Nephron (organoid): ENCODE results near the gene BMAL2.
A peak's percentile ranks its signal among the peaks of the same experiment; 100 is the strongest.

Source experiments
- H3K27ac Mint-ChIP-seq, 3 experiments: 2 replicates each; pipeline ENCODE4 v1.8.0; 2020; ENCODE audit warnings: mixed read lengths in 3 of 3, mild to moderate bottlenecking in 2 of 3, moderate library complexity in 1 of 3
- H3K27me3 Mint-ChIP-seq: 2 replicates; pipeline ENCODE4 v1.8.0; 2021; ENCODE audit warnings: low read depth, mild to moderate bottlenecking, moderate library complexity, mixed read lengths
- H3K36me3 Mint-ChIP-seq: 2 replicates; pipeline ENCODE4 v1.8.0; 2020; ENCODE audit warnings: low read depth, mixed read lengths
- H3K4me1 Mint-ChIP-seq: 2 replicates; pipeline ENCODE4 v1.8.0; 2020; ENCODE audit warnings: mixed read lengths
- H3K4me3 Mint-ChIP-seq, 3 experiments: 2 replicates each; pipeline ENCODE4 v1.8.0; 2020; ENCODE audit warnings: mild to moderate bottlenecking in 3 of 3, mixed read lengths in 3 of 3, moderate library complexity in 2 of 3
- H3K9me3 Mint-ChIP-seq: 2 replicates; pipeline ENCODE4 v1.8.0; 2020; ENCODE audit warnings: mixed read lengths
- TF ChIP-seq, protein P1 (sequence below), 3 experiments: fragments of 200-600 bp; sonication (generic); IDR thresholded peaks; one replicate each; pipeline ENCODE4 v1.5.0; 2021; ENCODE audit warnings: antibody characterized with exemption in 3 of 3; ENCODE audit not compliant: unreplicated experiment in 3 of 3

The BMAL2 gene

DNA sequence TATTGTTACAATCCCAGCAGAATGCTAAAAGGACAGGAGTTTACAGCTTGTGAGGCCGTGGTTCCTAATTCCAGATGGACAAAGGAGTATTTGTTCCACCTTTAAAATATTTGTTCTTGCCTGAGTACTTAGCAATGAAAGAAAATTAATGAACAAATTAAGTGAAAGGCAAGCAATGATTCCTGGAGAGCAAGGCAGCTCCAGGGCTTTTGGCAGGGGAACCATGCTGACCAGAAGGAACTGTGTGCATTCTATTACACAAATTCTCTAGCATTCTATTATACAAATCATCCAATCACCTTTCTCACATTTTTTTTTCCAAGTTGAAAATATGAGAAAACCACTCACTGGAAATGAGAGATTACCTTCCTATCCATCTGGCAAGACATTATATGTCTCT, 1.8 kb upstream of the BMAL2 start:
- Mint-ChIP-seq H3K27me3 (peaks cover 58% of the 10 kb centered on the region), H3K4me1 (peaks cover 5% of the 10 kb centered on the region), H3K4me3 (peak overlapping the region in 2 of 3 experiments; percentile 47 to 78), H3K9me3 (no peaks in the 10 kb centered on the region), H3K36me3 (peaks cover 12% of the 10 kb centered on the region), H3K27ac (no peak overlapping the region)
- TF ChIP-seq, protein P1, sequence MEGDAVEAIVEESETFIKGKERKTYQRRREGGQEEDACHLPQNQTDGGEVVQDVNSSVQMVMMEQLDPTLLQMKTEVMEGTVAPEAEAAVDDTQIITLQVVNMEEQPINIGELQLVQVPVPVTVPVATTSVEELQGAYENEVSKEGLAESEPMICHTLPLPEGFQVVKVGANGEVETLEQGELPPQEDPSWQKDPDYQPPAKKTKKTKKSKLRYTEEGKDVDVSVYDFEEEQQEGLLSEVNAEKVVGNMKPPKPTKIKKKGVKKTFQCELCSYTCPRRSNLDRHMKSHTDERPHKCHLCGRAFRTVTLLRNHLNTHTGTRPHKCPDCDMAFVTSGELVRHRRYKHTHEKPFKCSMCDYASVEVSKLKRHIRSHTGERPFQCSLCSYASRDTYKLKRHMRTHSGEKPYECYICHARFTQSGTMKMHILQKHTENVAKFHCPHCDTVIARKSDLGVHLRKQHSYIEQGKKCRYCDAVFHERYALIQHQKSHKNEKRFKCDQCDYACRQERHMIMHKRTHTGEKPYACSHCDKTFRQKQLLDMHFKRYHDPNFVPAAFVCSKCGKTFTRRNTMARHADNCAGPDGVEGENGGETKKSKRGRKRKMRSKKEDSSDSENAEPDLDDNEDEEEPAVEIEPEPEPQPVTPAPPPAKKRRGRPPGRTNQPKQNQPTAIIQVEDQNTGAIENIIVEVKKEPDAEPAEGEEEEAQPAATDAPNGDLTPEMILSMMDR (IDR thresholded peaks at IDR 0.05; ENCODE audit: unreplicated experiment in 3 of 3): no peak

GRCh38 chr12:27331291-27331926, 1.2 kb upstream of the BMAL2 start:
- TF ChIP-seq, protein P1 (IDR thresholded peaks at IDR 0.05; ENCODE audit: unreplicated experiment in 3 of 3): no peak
- Mint-ChIP-seq H3K9me3 (no peaks in the 10 kb centered on the region), H3K36me3 (peaks cover 12% of the 10 kb centered on the region), H3K4me3 (peak overlapping the region; percentile 67 to 78 (median 77)), H3K27ac (no peak overlapping the region), H3K27me3 (peaks cover 63% of the 10 kb centered on the region), H3K4me1 (peaks cover 5% of the 10 kb centered on the region)

DNA sequence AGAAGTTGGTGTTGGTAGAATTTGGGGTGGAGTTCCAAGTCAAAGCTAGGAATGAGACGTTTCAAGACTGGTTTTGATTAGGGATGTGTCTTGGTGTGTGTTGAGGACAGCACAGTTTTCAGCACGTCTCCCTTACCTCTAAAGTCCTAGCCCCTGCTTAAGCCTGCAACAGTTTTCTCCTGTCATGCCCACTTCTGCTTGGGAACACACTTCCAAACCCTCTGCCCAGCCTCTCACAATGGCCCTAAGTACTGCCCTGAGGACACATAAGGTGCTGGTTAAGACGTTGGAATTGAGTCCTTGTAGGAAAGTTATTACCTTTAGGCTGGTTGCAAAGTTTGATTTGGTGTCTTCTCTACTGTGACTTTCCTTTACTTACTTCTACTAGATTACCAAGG, 710 bp upstream of the BMAL2 start:
- Mint-ChIP-seq H3K27ac (no peak overlapping the region), H3K9me3 (no peaks in the 10 kb centered on the region), H3K36me3 (peaks cover 8% of the 10 kb centered on the region), H3K4me3 (peak overlapping the region; percentile 64 to 78 (median 77)), H3K4me1 (peaks cover 5% of the 10 kb centered on the region), H3K27me3 (peaks cover 66% of the 10 kb centered on the region)
- TF ChIP-seq, protein P1 (IDR thresholded peaks at IDR 0.05; ENCODE audit: unreplicated experiment in 3 of 3): no peak

GRCh38 chr12:27332407-27332713, 276 bp upstream of the BMAL2 start:
- H3K27me3 Mint-ChIP-seq: peaks cover 69% of the 10 kb centered on the region
- peaks cover 5% of the 10 kb centered on the region for H3K4me1 Mint-ChIP-seq
- H3K36me3 Mint-ChIP-seq: peaks cover 7% of the 10 kb centered on the region
- no peaks in the 10 kb centered on the region for H3K9me3 Mint-ChIP-seq
- H3K27ac Mint-ChIP-seq: no peak overlapping the region
- peak overlapping the region; percentile 64 to 78 (median 77) for H3K4me3 Mint-ChIP-seq
- TF ChIP-seq, protein P1 (IDR thresholded peaks at IDR 0.05; ENCODE audit: unreplicated experiment in 3 of 3): no peak

DNA sequence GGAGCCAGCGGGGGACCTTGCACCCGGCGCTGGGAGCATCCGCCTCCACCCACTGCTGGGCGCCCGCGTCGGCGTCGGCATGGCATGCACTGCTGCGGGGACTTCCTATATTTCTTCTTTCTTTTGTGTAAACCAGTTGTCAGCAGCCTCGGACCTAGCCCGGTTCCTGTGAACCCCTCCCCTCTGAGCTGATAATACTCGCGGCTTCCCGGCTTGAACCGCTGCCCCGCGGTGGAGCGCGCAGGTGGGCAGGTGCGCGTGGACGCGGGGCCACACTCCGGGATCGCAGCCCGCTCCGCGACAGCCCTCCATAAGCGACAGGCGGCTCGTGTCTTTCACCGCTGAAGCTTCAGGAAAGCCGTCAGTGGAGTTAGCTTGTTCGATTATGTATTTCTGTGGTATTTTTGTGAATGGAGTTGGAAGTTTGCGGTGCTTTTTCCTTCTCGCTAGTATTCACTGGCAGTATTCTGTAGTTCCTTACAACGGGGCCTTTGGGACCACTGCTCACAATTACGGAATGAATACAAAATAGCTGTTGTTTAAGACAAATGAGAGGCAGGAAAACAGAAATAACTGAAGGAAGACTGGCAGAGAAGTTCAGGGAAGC, 870 bp downstream of the BMAL2 start:
- H3K4me3 Mint-ChIP-seq: peak overlapping the region; percentile 87 to 91 (median 91)
- H3K36me3 Mint-ChIP-seq: no peaks in the 10 kb centered on the region
- H3K9me3 Mint-ChIP-seq: no peaks in the 10 kb centered on the region
- peaks cover 5% of the 10 kb centered on the region for H3K4me1 Mint-ChIP-seq
- H3K27me3 Mint-ChIP-seq: peaks cover 73% of the 10 kb centered on the region
- no peak overlapping the region for H3K27ac Mint-ChIP-seq
- TF ChIP-seq, protein P1 (IDR thresholded peaks at IDR 0.05; ENCODE audit: unreplicated experiment in 3 of 3): no peak
